A549 (cell line): ENCODE measurements around the gene ZNF320. TPM values are rescaled to one million over a fixed set of nuclear protein-coding genes. Genes with fewer than 3 reads are reported as not detected.

Source experiments
- ATAC-seq, 2 experiments: fragments of 200-7000 bp in 1 of 2; fragments of >200 bp in 1 of 2; cut with Nextera tagmentation in 1 of 2; cut with Tn5 transposase in 1 of 2; 3 replicates each; pipeline versions ENCODE4 v1.8.0 to v1.9.1; 2018 to 2020; ENCODE audit warnings: mild to moderate bottlenecking in 1 of 2, moderate library complexity in 1 of 2
- CTCF ChIA-PET: fragments of 300-600 bp; sonication (Branson Sonifier 250); formaldehyde crosslinking; extraction: SDS; loops from one replicate; lab custom pipeline; 2021; ENCODE audit warnings: antibody characterized with exemption, inconsistent platforms; lab: Yijun Ruan, JAX
- POLR2A ChIA-PET: fragments of 350-600 bp; formaldehyde crosslinking; extraction: SDS; loops from one replicate; lab custom pipeline; 2021; ENCODE audit warnings: antibody characterized with exemption, inconsistent platforms; lab: Yijun Ruan, JAX
- DNase-seq, 2 experiments: peaks; one replicate each; pipeline versions ENCODE4 v3.0.0 to v3.0.0-alpha.2; 2011 to 2016; ENCODE audit warnings: low read depth in 1 of 2, low spot score in 1 of 2
- FAIRE-seq: peaks from 2 replicates; lab custom pipeline; 2011; peaks lifted over from hg19 to GRCh38; lab: Jason Lieb, UNC
- H3K27ac ChIP-seq, 2 experiments: fragments of >200 bp; sonication (Bioruptor Twin); formaldehyde crosslinking; 3 replicates each; pipeline ENCODE4 v1.5.1; 2016 to 2017
- H3K4me1 ChIP-seq: fragments of >200 bp; sonication (Bioruptor Twin); formaldehyde crosslinking; 3 replicates; pipeline ENCODE4 v1.6.1; 2016
- H3K4me2 ChIP-seq: fragments of >200 bp; sonication (Bioruptor Twin); formaldehyde crosslinking; 3 replicates; pipeline ENCODE4 v1.6.1; 2016
- H3K4me3 ChIP-seq: fragments of >200 bp; sonication (Bioruptor Twin); formaldehyde crosslinking; 3 replicates; pipeline ENCODE4 v1.5.1; 2016
- H3K9me3 ChIP-seq: fragments of >200 bp; sonication (Bioruptor Twin); formaldehyde crosslinking; 3 replicates; pipeline ENCODE4 v1.6.1; 2016
- BHLHE40 ChIP-seq: IDR thresholded peaks from 2 replicates; pipeline ENCODE4 v1.6.1; 2012; ENCODE audit warnings: low read depth, low read length, inconsistent platforms
- CBX2 ChIP-seq: fragments of 200-600 bp; sonication (generic); IDR thresholded peaks from 2 replicates; pipeline ENCODE4 v1.6.1; 2016; ENCODE audit warnings: low read depth, mild to moderate bottlenecking, borderline replicate concordance
- CHD2 ChIP-seq: fragments of 150-350 bp; IDR thresholded peaks from 2 replicates; pipeline ENCODE4 v1.6.1; 2014; ENCODE audit warnings: low read length; ENCODE audit not compliant: partially characterized antibody
- EP300 ChIP-seq, 2 experiments: fragments of >200 bp; sonication (Bioruptor Twin); formaldehyde crosslinking; IDR thresholded peaks; 2 replicates in 1 of 2; 3 replicates in 1 of 2; pipeline ENCODE4 v1.6.1; 2016 to 2017
- ESRRA ChIP-seq: fragments of 150-350 bp; IDR thresholded peaks from 2 replicates; pipeline ENCODE4 v1.6.1; 2014; ENCODE audit warnings: mild to moderate bottlenecking, low read length, borderline replicate concordance
- FOSB ChIP-seq: fragments of 250-450 bp; sonication (Bioruptor Pico); IDR thresholded peaks from 2 replicates; pipeline ENCODE4 v1.5.0; 2020; ENCODE audit warnings: mild to moderate bottlenecking, moderate library complexity
- FOSL2 ChIP-seq, 2 experiments: fragments of 450-650 bp in 1 of 2; fragments of >200 bp in 1 of 2; sonication (Bioruptor Twin) in 1 of 2; formaldehyde crosslinking; IDR thresholded peaks; 2 replicates each; pipeline versions ENCODE4 v1.5.0 to v1.6.1; 2016 to 2020; ENCODE audit warnings: mild to moderate bottlenecking in 1 of 2, moderate library complexity in 1 of 2
- GATA3 ChIP-seq: IDR thresholded peaks from 2 replicates; pipeline ENCODE4 v1.6.1; 2012; ENCODE audit warnings: borderline replicate concordance
- HEYL ChIP-seq: fragments of 250-450 bp; sonication (Bioruptor Pico); IDR thresholded peaks from 2 replicates; pipeline ENCODE4 v1.8.0; 2021; ENCODE audit warnings: mild to moderate bottlenecking, moderate library complexity
- HOXB13 ChIP-seq: fragments of 250-450 bp; sonication (Bioruptor Pico); IDR thresholded peaks from 2 replicates; pipeline ENCODE4 v1.5.0; 2020; ENCODE audit warnings: low read depth, mild to moderate bottlenecking, moderate library complexity
- HOXB5 ChIP-seq: fragments of 250-450 bp; sonication (Bioruptor Pico); IDR thresholded peaks from 2 replicates; pipeline ENCODE4 v1.5.0; 2020; ENCODE audit warnings: mild to moderate bottlenecking, moderate library complexity
- NR3C1 ChIP-seq: fragments of >200 bp; sonication (Bioruptor Twin); formaldehyde crosslinking; IDR thresholded peaks from 3 replicates; pipeline ENCODE4 v1.6.1; 2017
- POLR2A ChIP-seq: IDR thresholded peaks from 2 replicates; pipeline ENCODE4 v1.6.1; 2012; ENCODE audit warnings: mild to moderate bottlenecking, low read length
- POLR2AphosphoS2 ChIP-seq: conservative IDR thresholded peaks from 2 replicates; pipeline ENCODE4 v1.6.1; 2012; ENCODE audit warnings: low read length, improper control_type of control experiment, inconsistent platforms
- RAD21 ChIP-seq, 2 experiments: fragments of >200 bp in 1 of 2; sonication (Bioruptor Twin) in 1 of 2; formaldehyde crosslinking in 1 of 2; IDR thresholded peaks in 1 of 2; conservative IDR thresholded peaks in 1 of 2; 2 replicates in 1 of 2; 3 replicates in 1 of 2; pipeline ENCODE4 v1.6.1; 2012 to 2018; ENCODE audit warnings: inconsistent platforms in 1 of 2
- RARB ChIP-seq: fragments of 250-450 bp; sonication (Bioruptor Pico); IDR thresholded peaks from 2 replicates; pipeline ENCODE4 v1.8.0; 2021; ENCODE audit warnings: mild to moderate bottlenecking, moderate library complexity
- RNF2 ChIP-seq: fragments of 200-600 bp; sonication (generic); IDR thresholded peaks from 2 replicates; pipeline ENCODE4 v1.6.1; 2016; ENCODE audit warnings: low read depth, mild to moderate bottlenecking, antibody characterized with exemption, moderate library complexity, borderline replicate concordance
- TFCP2L1 ChIP-seq: fragments of 250-450 bp; sonication (Bioruptor Pico); IDR thresholded peaks from 2 replicates; pipeline ENCODE4 v1.5.0; 2021; ENCODE audit warnings: mild to moderate bottlenecking
- ZC3H11A ChIP-seq: fragments of 450-650 bp; IDR thresholded peaks from 2 replicates; pipeline ENCODE4 v1.6.1; 2014; ENCODE audit warnings: antibody characterized with exemption, mild to moderate bottlenecking
- ZFP36 ChIP-seq: fragments of 450-650 bp; IDR thresholded peaks from 2 replicates; pipeline ENCODE4 v1.6.1; 2014; ENCODE audit warnings: borderline replicate concordance; ENCODE audit not compliant: partially characterized antibody
- ZSCAN20 ChIP-seq: fragments of 250-450 bp; sonication (Bioruptor Pico); IDR thresholded peaks from 2 replicates; pipeline ENCODE4 v1.8.0; 2022; ENCODE audit warnings: mild to moderate bottlenecking, moderate library complexity
- WGBS: methylation state at CpG from one replicate; pipeline ENCODE4 v1.1.6; 2017; ENCODE audit errors: missing lambda C conversion rate; 5-methylcytosine and 5-hydroxymethylcytosine counted together
- polyA minus RNA-seq: library from RNA; depleted of rRNA, polyadenylated mRNA; stranded (reverse); fragments of >200 nt; gene quantifications from 2 replicates; pipeline ENCODE4 v1.2.3, GENCODE V29; 2011; rRNA and poly(A)+ RNA removed
- polyA plus RNA-seq, 4 experiments: library from polyadenylated mRNA; depleted of rRNA in 3 of 4; stranded (reverse); fragments of >200 nt; fragmentation: RNase III in 1 of 4; extraction: RNeasy Plus Mini Kit Qiagen cat#74134 plus additional on column Dnase treatment in 1 of 4; gene quantifications; 2 replicates in 3 of 4; 3 replicates in 1 of 4; pipeline ENCODE4 v1.2.3, GENCODE V29; 2011 to 2017
- TF ChIP-seq, protein P1 (sequence below): fragments of 250-450 bp; sonication (Bioruptor Pico); IDR thresholded peaks from 2 replicates; pipeline ENCODE4 v1.5.0; 2020; ENCODE audit warnings: low read depth, mild to moderate bottlenecking, moderate library complexity
- TF ChIP-seq, protein P2 (sequence below): IDR thresholded peaks from 2 replicates; pipeline ENCODE4 v1.6.1; 2012; ENCODE audit warnings: low read depth, borderline replicate concordance
- TF ChIP-seq, protein P3 (sequence below): fragments of >200 bp; sonication (Bioruptor Twin); formaldehyde crosslinking; IDR thresholded peaks from 3 replicates; pipeline ENCODE4 v1.5.1; 2016
- TF ChIP-seq, protein P4 (sequence below): IDR thresholded peaks from 2 replicates; pipeline ENCODE4 v1.6.1; 2012
- TF ChIP-seq, protein P5 (sequence below): IDR thresholded peaks from 2 replicates; pipeline ENCODE4 v1.6.1; 2012

The ZNF320 gene
- polyA plus RNA-seq (2011; rRNA removed): not detected in 2 replicates
- not detected in 2 replicates for polyA plus RNA-seq (2012; cell fraction: cytosol; rRNA removed)
- not detected in 2 replicates for polyA plus RNA-seq (2012; cell fraction: nucleus; rRNA removed)
- not detected in 3 replicates for polyA plus RNA-seq (2017; fragmentation: RNase III; extraction: RNeasy Plus Mini Kit Qiagen cat#74134 plus additional on column Dnase treatment)
- polyA minus RNA-seq: not detected in 2 replicates

DNA sequence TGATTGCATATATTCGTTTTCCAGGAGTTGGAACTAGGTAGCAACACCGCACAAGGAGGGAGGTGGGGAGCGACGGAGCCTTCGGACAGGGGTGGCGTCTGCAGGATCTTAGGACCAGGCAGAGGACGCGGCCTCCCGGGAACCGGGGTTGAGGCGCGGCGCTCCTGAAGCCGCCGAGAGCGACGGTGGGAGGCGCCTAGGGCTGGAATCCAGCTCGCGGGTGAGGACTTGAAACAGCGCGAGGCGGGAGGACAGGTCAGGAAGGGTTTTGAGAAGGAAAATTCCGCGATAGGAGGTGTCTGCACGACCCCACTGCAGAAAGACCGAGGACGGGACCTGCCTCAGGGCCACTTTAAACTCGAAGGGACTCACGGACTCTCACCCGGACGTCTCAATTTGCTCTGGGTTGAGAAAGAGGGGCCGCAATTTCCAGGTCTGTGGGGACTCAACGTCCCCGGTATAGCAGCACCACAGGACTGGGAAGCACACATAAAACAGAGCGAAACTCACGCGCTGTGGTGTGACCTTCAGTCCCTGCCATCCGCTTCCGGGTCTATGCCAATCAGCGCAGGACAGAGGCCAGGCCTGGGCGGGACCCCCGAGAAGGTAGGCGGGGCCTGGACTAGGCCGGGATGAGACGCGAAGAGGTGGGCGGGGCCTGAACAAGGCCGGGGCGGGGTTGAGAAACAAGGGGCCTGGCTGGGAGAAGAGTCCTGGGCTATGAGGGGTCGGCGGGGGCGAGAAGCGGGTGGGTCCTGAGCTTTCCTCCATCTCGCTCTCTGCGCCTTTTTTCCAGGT lies at the start of gene ZNF320:
TSS of gene ZNF320 (minus strand) at position 498 of the 798 bp plus-strand sequence. CDS start 7,380 bp downstream, outside the sequence.
- Histone ChIP-seq H3K4me3 (no peak within 1 kb of the TSS), H3K4me2 (no peak within 1 kb of the TSS), H3K4me1 (no peaks in the 10 kb centered on the region), H3K9me3 (peaks cover 44% of the 10 kb centered on the region), H3K27ac (no peak within 1 kb of the TSS)
- ChIA-PET CTCF (no interaction called here), POLR2A (no interaction called here)
- DNase-seq: no peak
- TF ChIP-seq BHLHE40 (no peak), HOXB13 (CRISPR knock-in tag) (no peak), FOSB (CRISPR knock-in tag) (no peak), ZFP36 (no peak), TFCP2L1 (no peak), CHD2 (no peak), HOXB5 (no peak), FOSL2 (IDR thresholded peaks at IDR 0.05) (no peak), FOSL2 (CRISPR knock-in tag; IDR thresholded peaks at IDR 0.05) (no peak), ZC3H11A (no peak), EP300 (IDR thresholded peaks at IDR 0.05) (no peak), ESRRA (no peak), NR3C1 (no peak), RNF2 (no peak)
- TF ChIP-seq, protein P1, sequence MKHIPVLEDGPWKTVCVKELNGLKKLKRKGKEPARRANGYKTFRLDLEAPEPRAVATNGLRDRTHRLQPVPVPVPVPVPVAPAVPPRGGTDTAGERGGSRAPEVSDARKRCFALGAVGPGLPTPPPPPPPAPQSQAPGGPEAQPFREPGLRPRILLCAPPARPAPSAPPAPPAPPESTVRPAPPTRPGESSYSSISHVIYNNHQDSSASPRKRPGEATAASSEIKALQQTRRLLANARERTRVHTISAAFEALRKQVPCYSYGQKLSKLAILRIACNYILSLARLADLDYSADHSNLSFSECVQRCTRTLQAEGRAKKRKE (CRISPR knock-in tag): no peak
- TF ChIP-seq, protein P2, sequence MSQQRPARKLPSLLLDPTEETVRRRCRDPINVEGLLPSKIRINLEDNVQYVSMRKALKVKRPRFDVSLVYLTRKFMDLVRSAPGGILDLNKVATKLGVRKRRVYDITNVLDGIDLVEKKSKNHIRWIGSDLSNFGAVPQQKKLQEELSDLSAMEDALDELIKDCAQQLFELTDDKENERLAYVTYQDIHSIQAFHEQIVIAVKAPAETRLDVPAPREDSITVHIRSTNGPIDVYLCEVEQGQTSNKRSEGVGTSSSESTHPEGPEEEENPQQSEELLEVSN: no peak
- TF ChIP-seq, protein P3, sequence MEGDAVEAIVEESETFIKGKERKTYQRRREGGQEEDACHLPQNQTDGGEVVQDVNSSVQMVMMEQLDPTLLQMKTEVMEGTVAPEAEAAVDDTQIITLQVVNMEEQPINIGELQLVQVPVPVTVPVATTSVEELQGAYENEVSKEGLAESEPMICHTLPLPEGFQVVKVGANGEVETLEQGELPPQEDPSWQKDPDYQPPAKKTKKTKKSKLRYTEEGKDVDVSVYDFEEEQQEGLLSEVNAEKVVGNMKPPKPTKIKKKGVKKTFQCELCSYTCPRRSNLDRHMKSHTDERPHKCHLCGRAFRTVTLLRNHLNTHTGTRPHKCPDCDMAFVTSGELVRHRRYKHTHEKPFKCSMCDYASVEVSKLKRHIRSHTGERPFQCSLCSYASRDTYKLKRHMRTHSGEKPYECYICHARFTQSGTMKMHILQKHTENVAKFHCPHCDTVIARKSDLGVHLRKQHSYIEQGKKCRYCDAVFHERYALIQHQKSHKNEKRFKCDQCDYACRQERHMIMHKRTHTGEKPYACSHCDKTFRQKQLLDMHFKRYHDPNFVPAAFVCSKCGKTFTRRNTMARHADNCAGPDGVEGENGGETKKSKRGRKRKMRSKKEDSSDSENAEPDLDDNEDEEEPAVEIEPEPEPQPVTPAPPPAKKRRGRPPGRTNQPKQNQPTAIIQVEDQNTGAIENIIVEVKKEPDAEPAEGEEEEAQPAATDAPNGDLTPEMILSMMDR: no peak
- TF ChIP-seq, protein P4, sequence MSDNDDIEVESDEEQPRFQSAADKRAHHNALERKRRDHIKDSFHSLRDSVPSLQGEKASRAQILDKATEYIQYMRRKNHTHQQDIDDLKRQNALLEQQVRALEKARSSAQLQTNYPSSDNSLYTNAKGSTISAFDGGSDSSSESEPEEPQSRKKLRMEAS: no peak
- TF ChIP-seq, protein P5, sequence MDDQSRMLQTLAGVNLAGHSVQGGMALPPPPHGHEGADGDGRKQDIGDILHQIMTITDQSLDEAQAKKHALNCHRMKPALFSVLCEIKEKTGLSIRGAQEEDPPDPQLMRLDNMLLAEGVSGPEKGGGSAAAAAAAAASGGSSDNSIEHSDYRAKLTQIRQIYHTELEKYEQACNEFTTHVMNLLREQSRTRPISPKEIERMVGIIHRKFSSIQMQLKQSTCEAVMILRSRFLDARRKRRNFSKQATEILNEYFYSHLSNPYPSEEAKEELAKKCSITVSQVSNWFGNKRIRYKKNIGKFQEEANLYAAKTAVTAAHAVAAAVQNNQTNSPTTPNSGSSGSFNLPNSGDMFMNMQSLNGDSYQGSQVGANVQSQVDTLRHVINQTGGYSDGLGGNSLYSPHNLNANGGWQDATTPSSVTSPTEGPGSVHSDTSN: no peak
- FAIRE-seq: no peak
- no peak for ATAC-seq
- WGBS: 35% methylated on average over 53 of the region's 56 CpGs

DNA sequence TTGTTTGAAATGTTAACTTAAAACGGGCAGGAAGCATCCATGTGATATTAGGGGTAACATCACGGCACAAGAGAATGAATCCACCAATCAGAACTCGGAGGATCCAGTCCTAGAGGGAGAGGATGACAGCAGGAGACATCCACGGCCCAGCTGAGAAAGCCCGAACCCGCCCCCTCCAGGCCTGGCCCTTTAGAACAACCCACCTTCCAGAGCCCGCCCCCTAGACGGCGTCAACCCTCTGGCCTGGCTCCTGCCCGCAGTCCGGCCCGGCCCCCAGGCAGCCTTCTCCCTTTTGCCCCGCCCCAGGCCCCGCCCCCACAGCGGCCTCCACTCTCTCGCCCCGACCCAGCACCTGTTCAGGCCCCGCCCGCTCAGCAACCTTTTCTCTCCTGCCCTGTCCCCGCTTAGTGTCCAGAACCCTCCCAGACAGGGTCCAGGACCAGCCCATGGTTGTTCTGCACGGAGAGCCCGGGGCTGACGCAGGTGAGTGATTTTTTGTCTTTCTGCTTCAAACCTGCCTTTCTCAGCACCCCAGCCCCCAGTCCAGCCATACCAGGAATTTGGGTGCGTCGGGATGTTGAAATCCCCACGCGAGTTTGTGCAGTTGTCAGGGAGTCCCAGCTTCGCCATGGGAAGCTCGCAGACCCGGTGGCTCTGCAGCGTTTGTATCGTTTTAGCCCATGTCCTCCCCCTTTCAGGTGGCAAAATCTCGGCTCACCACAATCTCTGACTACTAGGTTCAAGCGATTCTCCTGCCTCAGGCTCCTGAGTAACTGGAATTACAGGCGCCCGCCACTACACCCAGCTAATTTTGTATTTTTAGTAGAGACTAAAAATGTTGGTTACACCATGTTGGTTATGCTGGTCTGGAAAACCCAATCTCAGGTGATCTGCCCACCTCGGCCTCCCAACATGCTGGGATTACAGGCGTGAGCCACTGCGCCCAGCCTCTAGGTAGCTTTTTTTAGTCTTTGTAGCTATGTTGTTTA lies 49.2 kb upstream of the ZNF320 start:
- H3K4me2 ChIP-seq: no peak overlapping the region
- CTCF ChIA-PET: no interaction called here
- ATAC-seq (no peak), FAIRE-seq (no peak), DNase-seq (no peak)
- 27% methylated on average over 29 of the region's 39 CpGs for WGBS
- POLR2A ChIA-PET: no interaction called here
- H3K4me3 ChIP-seq: no peak overlapping the region
- H3K9me3 ChIP-seq: peaks cover 67% of the 10 kb centered on the region
- no peaks in the 10 kb centered on the region for H3K4me1 ChIP-seq
- H3K27ac ChIP-seq: no peak overlapping the region
- no peak for TF ChIP-seq GATA3
- TF ChIP-seq RARB (CRISPR knock-in tag): no peak
- no peak for TF ChIP-seq CBX2
- TF ChIP-seq POLR2A: no peak
- no peak for TF ChIP-seq RAD21 (conservative IDR thresholded peaks at IDR 0.05 in 1 of 2, IDR thresholded peaks at IDR 0.05 in 1 of 2)
- no peak for TF ChIP-seq ZSCAN20
- no peak for TF ChIP-seq HOXB13 (CRISPR knock-in tag)
- no peak for TF ChIP-seq POLR2AphosphoS2
- no peak for TF ChIP-seq HEYL (CRISPR knock-in tag)
- TF ChIP-seq, protein P1 (CRISPR knock-in tag): no peak
